Smooth muscle cell (in vitro differentiated cells): Measurements from ENCODE around the gene CNNM4. TPM values are rescaled to one million over a fixed set of nuclear protein-coding genes. Genes with fewer than 3 reads are reported as not detected.

Experiments used
- DNase-seq: peaks from one replicate; lab custom pipeline; 2025; ENCODE audit not compliant: unreplicated experiment; lab: John Stamatoyannopoulos, UW
- H2AFZ ChIP-seq: fragments of 200-600 bp; sonication (generic); 2 replicates; pipeline ENCODE4 v1.6.0; 2016; ENCODE audit warnings: antibody characterized with exemption, low read depth, mild to moderate bottlenecking
- H3F3A ChIP-seq: fragments of 200-600 bp; sonication (generic); 2 replicates; pipeline ENCODE4 v1.6.0; 2017; ENCODE audit warnings: antibody characterized with exemption, low read depth
- H3K27ac ChIP-seq: fragments of 200-600 bp; sonication (generic); 2 replicates; pipeline ENCODE4 v1.5.1; 2016; ENCODE audit warnings: low read depth, mild to moderate bottlenecking
- H3K27me3 ChIP-seq: fragments of 200-600 bp; sonication (generic); 2 replicates; pipeline ENCODE4 v1.6.1; 2016; ENCODE audit warnings: low read depth, mild to moderate bottlenecking
- H3K36me3 ChIP-seq: fragments of 200-600 bp; sonication (generic); 2 replicates; pipeline ENCODE4 v1.5.1; 2016; ENCODE audit warnings: low read depth
- H3K4me1 ChIP-seq: fragments of 200-600 bp; sonication (generic); 2 replicates; pipeline ENCODE4 v1.5.1; 2016; ENCODE audit warnings: low read depth
- H3K4me2 ChIP-seq: fragments of 200-600 bp; sonication (generic); 2 replicates; pipeline ENCODE4 v1.6.0; 2016; ENCODE audit warnings: mild to moderate bottlenecking
- H3K4me3 ChIP-seq: fragments of 200-600 bp; sonication (generic); 2 replicates; pipeline ENCODE4 v1.5.1; 2016; ENCODE audit warnings: mild to moderate bottlenecking
- H3K79me2 ChIP-seq: fragments of 200-600 bp; sonication (generic); 2 replicates; pipeline ENCODE4 v1.6.0; 2016; ENCODE audit warnings: low read depth, mild to moderate bottlenecking
- H3K9ac ChIP-seq: fragments of 200-600 bp; sonication (generic); 2 replicates; pipeline ENCODE4 v1.6.0; 2016; ENCODE audit warnings: low read depth
- H3K9me3 ChIP-seq: fragments of 200-600 bp; sonication (generic); replicated peaks from 2 replicates; pipeline ENCODE4 v1.5.1; 2016; ENCODE audit warnings: low read depth
- H4K20me1 ChIP-seq: fragments of 200-600 bp; sonication (generic); 2 replicates; pipeline ENCODE4 v1.6.0; 2016; ENCODE audit warnings: low read depth
- WGBS: methylation state at CpG from one replicate; pipeline ENCODE4 v1.1.7; 2016; ENCODE audit warnings: low lambda C conversion rate; 5-methylcytosine and 5-hydroxymethylcytosine counted together
- polyA plus RNA-seq: library from polyadenylated mRNA; unstranded; fragments of >200 nt; fragmentation: Nextera tagmentation; extraction: Ambion mirVana; gene quantifications from 2 replicates; pipeline ENCODE4 v1.2.1, GENCODE V29; 2016
- total RNA-seq: library from RNA; depleted of rRNA; stranded (reverse); fragments of >200 nt; gene quantifications from 2 replicates; pipeline ENCODE4 v1.2.3, GENCODE V29; 2014
- TF ChIP-seq, protein P1 (sequence below): fragments of 200-600 bp; sonication (generic); IDR thresholded peaks from 2 replicates; pipeline ENCODE4 v1.5.1; 2017; ENCODE audit warnings: borderline replicate concordance, mild to moderate bottlenecking, antibody characterized with exemption; ENCODE audit not compliant: insufficient read depth, poor library complexity, severe bottlenecking

Gene CNNM4
- total and polyA plus RNA-seq, 2 experiments from 2014 or later, result 7.2 to 10.1 TPM

- H3F3A ChIP-seq, result no peaks in the 10 kb centered on the region
- no peaks in the 10 kb centered on the region for H3K9me3 ChIP-seq
- 90% methylated on average over 5 of the region's 5 CpGs for WGBS
- no peak overlapping the region for H2AFZ ChIP-seq
- TF ChIP-seq, protein P1, sequence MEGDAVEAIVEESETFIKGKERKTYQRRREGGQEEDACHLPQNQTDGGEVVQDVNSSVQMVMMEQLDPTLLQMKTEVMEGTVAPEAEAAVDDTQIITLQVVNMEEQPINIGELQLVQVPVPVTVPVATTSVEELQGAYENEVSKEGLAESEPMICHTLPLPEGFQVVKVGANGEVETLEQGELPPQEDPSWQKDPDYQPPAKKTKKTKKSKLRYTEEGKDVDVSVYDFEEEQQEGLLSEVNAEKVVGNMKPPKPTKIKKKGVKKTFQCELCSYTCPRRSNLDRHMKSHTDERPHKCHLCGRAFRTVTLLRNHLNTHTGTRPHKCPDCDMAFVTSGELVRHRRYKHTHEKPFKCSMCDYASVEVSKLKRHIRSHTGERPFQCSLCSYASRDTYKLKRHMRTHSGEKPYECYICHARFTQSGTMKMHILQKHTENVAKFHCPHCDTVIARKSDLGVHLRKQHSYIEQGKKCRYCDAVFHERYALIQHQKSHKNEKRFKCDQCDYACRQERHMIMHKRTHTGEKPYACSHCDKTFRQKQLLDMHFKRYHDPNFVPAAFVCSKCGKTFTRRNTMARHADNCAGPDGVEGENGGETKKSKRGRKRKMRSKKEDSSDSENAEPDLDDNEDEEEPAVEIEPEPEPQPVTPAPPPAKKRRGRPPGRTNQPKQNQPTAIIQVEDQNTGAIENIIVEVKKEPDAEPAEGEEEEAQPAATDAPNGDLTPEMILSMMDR, result no peak
- no peak overlapping the region for H3K9ac ChIP-seq
- H3K27ac ChIP-seq, result no peak overlapping the region
- H3K36me3 ChIP-seq, result no peaks in the 10 kb centered on the region
- peaks cover 17% of the 10 kb centered on the region for H3K4me1 ChIP-seq
- H3K27me3 ChIP-seq, result no peaks in the 10 kb centered on the region
- peaks cover 9% of the 10 kb centered on the region for H3K79me2 ChIP-seq
- H3K4me2 ChIP-seq, result no peak overlapping the region
- no peak overlapping the region for H3K4me3 ChIP-seq
- DNase-seq, result no peak
- no peaks in the 10 kb centered on the region for H4K20me1 ChIP-seq
Observed at GRCh38 chr2:96756788-96757476, 3.8 kb upstream of the CNNM4 start.

DNA sequence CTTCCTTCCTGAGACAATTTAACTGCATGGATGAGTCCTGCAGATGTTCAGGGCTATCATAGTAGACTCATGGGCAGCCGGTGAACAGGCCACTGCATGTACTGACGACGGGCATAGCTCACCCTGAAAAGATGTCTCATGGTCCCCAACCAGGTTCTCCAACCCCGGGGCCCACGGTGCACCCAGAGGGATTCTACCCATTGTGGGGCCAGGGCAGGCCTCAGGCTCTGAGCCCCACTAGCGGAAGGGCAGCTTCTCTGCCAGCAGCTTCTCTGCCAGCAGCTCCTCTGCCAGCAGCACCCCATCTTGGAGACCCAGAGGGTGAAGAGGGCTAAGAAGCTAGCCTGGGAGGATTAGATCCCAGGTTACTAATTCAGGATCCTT, 3.2 kb upstream of the CNNM4 start:
- Histone ChIP-seq H3K9ac (no peak overlapping the region), H3K27me3 (no peaks in the 10 kb centered on the region), H3F3A (no peaks in the 10 kb centered on the region), H3K79me2 (peaks cover 14% of the 10 kb centered on the region), H2AFZ (no peak overlapping the region), H3K4me3 (no peak overlapping the region), H3K9me3 (no peaks in the 10 kb centered on the region), H3K4me1 (peaks cover 22% of the 10 kb centered on the region), H4K20me1 (no peaks in the 10 kb centered on the region), H3K4me2 (no peak overlapping the region), H3K27ac (no peak overlapping the region), H3K36me3 (no peaks in the 10 kb centered on the region)
- TF ChIP-seq, protein P1, result no peak
- DNase-seq, result no peak
- over 99% methylated on average over 6 of the region's 6 CpGs for WGBS

GRCh38 chr2:96758987-96759386, 1.7 kb upstream of the CNNM4 start:
- no peak overlapping the region for H3K9ac ChIP-seq
- no peak overlapping the region for H3K27ac ChIP-seq
- no peak overlapping the region for H2AFZ ChIP-seq
- H3K4me1 ChIP-seq, result peaks cover 34% of the 10 kb centered on the region
- 88% methylated on average over 3 of the region's 3 CpGs for WGBS
- peaks cover 9% of the 10 kb centered on the region for H4K20me1 ChIP-seq
- TF ChIP-seq, protein P1, result no peak
- no peak overlapping the region for H3K4me2 ChIP-seq
- H3K36me3 ChIP-seq, result no peaks in the 10 kb centered on the region
- no peaks in the 10 kb centered on the region for H3K27me3 ChIP-seq
- no peaks in the 10 kb centered on the region for H3F3A ChIP-seq
- H3K4me3 ChIP-seq, result no peak overlapping the region
- no peak for DNase-seq
- no peaks in the 10 kb centered on the region for H3K9me3 ChIP-seq
- H3K79me2 ChIP-seq, result peaks cover 22% of the 10 kb centered on the region

DNA sequence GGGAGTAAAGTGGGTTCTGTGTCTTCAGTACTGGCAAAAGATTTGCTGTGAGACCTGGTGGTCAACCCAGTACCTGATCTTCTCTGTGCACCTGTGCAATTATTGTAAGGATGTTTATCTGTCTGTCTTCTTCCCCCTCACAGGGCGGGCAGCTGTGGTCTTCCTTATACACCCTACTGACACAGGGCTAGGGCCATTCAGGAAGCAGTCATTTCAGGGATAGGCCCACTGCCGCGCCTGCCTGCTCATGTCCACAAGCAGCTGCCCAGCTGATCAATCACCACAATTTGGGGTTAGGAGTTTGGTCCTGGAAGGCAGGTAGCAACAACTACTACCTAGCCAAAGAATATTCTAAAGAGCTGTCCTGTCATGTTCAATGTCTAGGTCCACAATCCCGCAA, 1.2 kb upstream of the CNNM4 start:
- Histone ChIP-seq H3K79me2 (peaks cover 27% of the 10 kb centered on the region), H3K9ac (no peak overlapping the region), H3K27me3 (no peaks in the 10 kb centered on the region), H4K20me1 (peaks cover 14% of the 10 kb centered on the region), H3K4me3 (no peak overlapping the region), H3K36me3 (no peaks in the 10 kb centered on the region), H3K4me1 (peaks cover 40% of the 10 kb centered on the region), H3F3A (no peaks in the 10 kb centered on the region), H2AFZ (no peak overlapping the region), H3K4me2 (no peak overlapping the region), H3K9me3 (no peaks in the 10 kb centered on the region), H3K27ac (no peak overlapping the region)
- no peak for DNase-seq
- TF ChIP-seq, protein P1, result no peak
- 96% methylated on average over 4 of the region's 4 CpGs for WGBS
